ENCODE data around the gene ATP10A.

DNA sequence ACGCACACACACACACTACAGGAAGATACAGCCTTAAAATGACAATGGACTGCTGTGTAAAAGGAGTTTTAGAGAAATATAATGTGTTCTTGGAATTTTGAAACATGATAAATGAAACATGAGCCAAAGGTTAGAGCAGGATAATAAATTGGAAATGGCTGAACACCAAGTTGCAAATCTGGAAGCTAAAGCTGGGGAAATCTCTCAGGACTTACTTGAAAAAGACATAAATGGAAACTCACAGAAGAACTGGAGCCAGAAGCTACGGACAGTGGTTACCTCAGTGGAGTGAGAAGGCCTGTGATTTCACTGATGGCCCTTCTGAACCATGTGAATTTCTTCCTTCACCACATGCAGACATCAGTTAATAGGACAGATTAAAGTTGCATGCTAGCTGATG, 37.3 kb upstream of the ATP10A start:
- TF ChIP-seq, protein P1, sequence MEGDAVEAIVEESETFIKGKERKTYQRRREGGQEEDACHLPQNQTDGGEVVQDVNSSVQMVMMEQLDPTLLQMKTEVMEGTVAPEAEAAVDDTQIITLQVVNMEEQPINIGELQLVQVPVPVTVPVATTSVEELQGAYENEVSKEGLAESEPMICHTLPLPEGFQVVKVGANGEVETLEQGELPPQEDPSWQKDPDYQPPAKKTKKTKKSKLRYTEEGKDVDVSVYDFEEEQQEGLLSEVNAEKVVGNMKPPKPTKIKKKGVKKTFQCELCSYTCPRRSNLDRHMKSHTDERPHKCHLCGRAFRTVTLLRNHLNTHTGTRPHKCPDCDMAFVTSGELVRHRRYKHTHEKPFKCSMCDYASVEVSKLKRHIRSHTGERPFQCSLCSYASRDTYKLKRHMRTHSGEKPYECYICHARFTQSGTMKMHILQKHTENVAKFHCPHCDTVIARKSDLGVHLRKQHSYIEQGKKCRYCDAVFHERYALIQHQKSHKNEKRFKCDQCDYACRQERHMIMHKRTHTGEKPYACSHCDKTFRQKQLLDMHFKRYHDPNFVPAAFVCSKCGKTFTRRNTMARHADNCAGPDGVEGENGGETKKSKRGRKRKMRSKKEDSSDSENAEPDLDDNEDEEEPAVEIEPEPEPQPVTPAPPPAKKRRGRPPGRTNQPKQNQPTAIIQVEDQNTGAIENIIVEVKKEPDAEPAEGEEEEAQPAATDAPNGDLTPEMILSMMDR (IDR thresholded peaks at IDR 0.05), result no peak
- no peak for TF ChIP-seq POLR2A (IDR thresholded peaks at IDR 0.05)

Measured in heart left ventricle (tissue), 13 donors.